Measurements from ENCODE around the gene CDH7.

The CDH7 gene

DNA sequence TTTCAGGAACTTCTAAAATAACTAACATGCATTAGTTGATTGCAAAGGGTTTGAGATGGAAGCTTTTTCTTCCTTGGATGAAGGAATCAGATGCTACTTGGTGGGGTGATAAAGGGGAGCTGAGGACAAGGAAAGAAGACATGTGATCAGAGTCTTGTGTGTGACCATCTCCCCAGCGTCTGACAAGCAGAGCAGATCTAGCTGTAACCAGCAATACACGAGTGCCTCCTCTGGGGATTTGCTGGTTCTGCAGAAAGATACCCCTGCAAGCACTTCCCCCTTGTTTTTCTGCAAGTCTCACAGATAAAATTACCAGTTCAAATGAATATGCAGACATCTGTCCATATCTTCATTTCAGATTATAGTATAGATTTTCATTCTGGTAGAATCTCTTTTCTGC lies 2.7 kb downstream of the CDH7 start:
- Mint-ChIP-seq H3K36me3 (ENCODE audit: low read depth) (peaks cover 2% of the 10 kb centered on the region), H3K27ac (no peak overlapping the region), H3K9me3 (peaks cover 12% of the 10 kb centered on the region), H3K4me3 (no peak overlapping the region), H3K27me3 (peaks cover 25% of the 10 kb centered on the region), H3K4me1 (ENCODE audit: low read depth) (no peaks in the 10 kb centered on the region)
- no peak for DNase-seq

- Mint-ChIP-seq H3K4me1 (ENCODE audit: low read depth) (no peaks in the 10 kb centered on the region), H3K27ac (no peak overlapping the region), H3K4me3 (no peak overlapping the region), H3K9me3 (peaks cover 12% of the 10 kb centered on the region), H3K36me3 (ENCODE audit: low read depth) (peaks cover 2% of the 10 kb centered on the region), H3K27me3 (peaks cover 23% of the 10 kb centered on the region)
- no peak for DNase-seq
Measured at GRCh38 chr18:65754121-65754520, 3.3 kb downstream of the CDH7 start.

- Mint-ChIP-seq H3K36me3 (ENCODE audit: low read depth) (peaks cover 2% of the 10 kb centered on the region), H3K27me3 (peaks cover 10% of the 10 kb centered on the region), H3K9me3 (peaks cover 12% of the 10 kb centered on the region), H3K27ac (no peak overlapping the region), H3K4me3 (no peak overlapping the region), H3K4me1 (ENCODE audit: low read depth) (no peaks in the 10 kb centered on the region)
- DNase-seq = no peak
Measured at GRCh38 chr18:65755616-65756015, 4.8 kb downstream of the CDH7 start.

- Mint-ChIP-seq H3K4me3 (no peak overlapping the region), H3K36me3 (ENCODE audit: low read depth) (no peaks in the 10 kb centered on the region), H3K4me1 (ENCODE audit: low read depth) (no peaks in the 10 kb centered on the region), H3K27ac (no peak overlapping the region), H3K27me3 (no peaks in the 10 kb centered on the region), H3K9me3 (peaks cover 6% of the 10 kb centered on the region)
- no peak for DNase-seq
Measured at GRCh38 chr18:65760457-65760856, 9.6 kb downstream of the CDH7 start.

DNA sequence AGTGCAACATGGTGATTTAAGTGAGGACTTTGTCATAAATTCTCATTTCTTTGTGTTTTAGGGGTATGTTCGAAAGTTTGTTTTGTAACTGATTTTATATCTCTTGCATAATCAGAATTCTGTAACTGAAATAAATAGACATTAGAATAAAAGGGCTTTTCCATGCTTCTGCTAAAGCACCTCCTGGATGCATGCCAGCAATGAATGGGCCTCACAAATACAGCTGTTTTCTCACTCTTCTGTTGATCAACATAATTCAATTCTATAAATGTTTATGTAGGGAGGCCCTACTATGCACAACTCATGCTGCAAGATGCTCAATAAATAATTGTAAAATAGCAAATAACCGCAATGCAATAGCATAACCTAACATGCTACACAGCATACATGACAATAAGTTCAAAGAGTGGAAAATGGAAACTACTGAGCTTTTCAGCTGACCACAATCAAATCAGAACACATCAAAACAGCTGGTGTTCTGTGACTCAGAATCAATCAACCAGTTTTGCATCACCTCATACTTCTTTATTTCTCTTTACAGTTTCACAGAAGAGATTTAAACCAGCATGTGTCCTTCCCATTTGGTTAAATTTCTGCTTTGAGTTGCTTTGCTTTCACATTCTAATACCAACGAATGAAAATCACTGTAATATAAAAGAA lies 11.0 kb downstream of the CDH7 start:
- H3K4me3 Mint-ChIP-seq = no peak overlapping the region
- no peaks in the 10 kb centered on the region for H3K4me1 Mint-ChIP-seq (ENCODE audit: low read depth)
- no peak for DNase-seq
- H3K27me3 Mint-ChIP-seq = no peaks in the 10 kb centered on the region
- no peak overlapping the region for H3K27ac Mint-ChIP-seq
- H3K9me3 Mint-ChIP-seq = peaks cover 3% of the 10 kb centered on the region
- no peaks in the 10 kb centered on the region for H3K36me3 Mint-ChIP-seq (ENCODE audit: low read depth)

GRCh38 chr18:65762556-65762955 lies 11.7 kb downstream of the CDH7 start:
- H3K4me1 Mint-ChIP-seq (ENCODE audit: low read depth) = no peaks in the 10 kb centered on the region
- peaks cover under 1% of the 10 kb centered on the region for H3K9me3 Mint-ChIP-seq
- no peak overlapping the region for H3K4me3 Mint-ChIP-seq
- no peaks in the 10 kb centered on the region for H3K36me3 Mint-ChIP-seq (ENCODE audit: low read depth)
- no peak for DNase-seq
- no peaks in the 10 kb centered on the region for H3K27me3 Mint-ChIP-seq
- H3K27ac Mint-ChIP-seq = no peak overlapping the region

DNA sequence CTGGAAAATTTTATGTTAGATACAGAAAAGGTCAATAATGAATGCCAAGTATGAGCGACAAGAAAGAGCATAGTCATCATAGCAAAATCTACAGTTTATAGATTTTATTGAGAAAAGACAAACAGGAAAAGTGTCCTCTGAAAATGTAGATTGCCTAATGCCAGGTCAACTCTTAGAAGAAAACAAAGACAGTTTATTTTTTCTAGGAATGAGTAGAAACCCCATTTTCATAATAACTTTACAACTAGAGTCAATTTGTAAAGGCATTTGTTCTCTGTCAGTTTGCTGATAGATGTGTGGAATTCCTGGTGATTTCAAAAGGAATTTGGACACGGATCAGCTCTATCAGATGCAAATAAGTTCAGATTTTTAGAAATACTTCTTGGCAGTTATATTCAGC lies 16.6 kb downstream of the CDH7 start:
- Mint-ChIP-seq H3K27ac (no peak overlapping the region), H3K36me3 (ENCODE audit: low read depth) (no peaks in the 10 kb centered on the region), H3K4me1 (ENCODE audit: low read depth) (no peaks in the 10 kb centered on the region), H3K27me3 (no peaks in the 10 kb centered on the region), H3K9me3 (peaks cover 5% of the 10 kb centered on the region), H3K4me3 (no peak overlapping the region)
- no peak for DNase-seq

DNA sequence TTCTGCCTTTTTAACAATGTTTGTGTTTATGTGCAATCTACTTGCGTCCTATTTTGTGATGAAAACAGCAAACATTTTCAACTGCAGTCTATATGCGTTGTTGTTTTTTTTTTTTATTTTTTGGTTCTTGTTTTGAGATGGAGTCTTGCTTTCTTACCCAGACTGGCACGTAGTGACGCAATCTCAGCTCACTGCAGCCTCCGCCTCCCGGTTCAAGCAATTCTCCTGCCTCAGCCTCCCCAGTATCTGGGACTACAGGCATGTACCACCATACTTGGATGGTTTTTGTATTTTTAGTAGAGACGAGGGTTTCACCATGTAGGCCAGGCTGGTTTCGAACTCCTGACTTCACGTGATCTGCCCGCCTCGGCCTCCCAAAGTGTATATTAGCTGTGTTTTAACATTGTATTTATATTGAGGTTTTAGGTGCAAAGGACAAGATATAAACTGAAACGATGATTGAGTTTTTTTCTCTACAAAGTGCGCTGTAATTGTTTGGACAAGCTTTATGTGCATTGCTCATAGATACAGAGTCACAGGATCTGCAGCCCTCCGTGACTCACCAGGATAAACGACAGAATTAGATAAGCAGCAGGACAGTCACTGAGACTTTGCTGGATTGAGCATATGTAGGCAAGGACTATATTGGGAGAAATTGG lies 17.4 kb downstream of the CDH7 start:
- Mint-ChIP-seq H3K36me3 (ENCODE audit: low read depth) (no peaks in the 10 kb centered on the region), H3K4me1 (ENCODE audit: low read depth) (no peaks in the 10 kb centered on the region), H3K27me3 (no peaks in the 10 kb centered on the region), H3K27ac (no peak overlapping the region), H3K9me3 (peaks cover 5% of the 10 kb centered on the region), H3K4me3 (no peak overlapping the region)
- DNase-seq = no peak

DNA sequence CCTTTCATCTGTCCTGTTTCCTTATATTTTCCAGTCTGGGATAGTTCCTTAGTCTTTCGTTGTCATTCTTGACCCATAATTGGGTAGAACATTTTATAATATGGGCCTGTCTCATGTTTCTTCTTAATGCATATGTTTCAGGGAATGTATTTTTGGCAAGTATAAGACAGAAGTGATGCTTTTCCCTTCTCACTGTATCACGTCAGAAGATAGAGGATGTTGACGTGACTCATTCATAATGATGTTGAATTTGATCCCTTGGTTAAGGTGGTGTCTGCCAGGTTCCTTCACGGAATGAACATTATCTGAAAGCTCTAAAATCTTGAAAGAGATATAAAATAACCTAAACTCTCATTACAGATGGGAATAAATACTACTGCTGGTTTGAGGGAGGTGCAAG lies 18.8 kb downstream of the CDH7 start:
- H3K4me1 Mint-ChIP-seq (ENCODE audit: low read depth) = no peaks in the 10 kb centered on the region
- H3K9me3 Mint-ChIP-seq = peaks cover 5% of the 10 kb centered on the region
- no peaks in the 10 kb centered on the region for H3K36me3 Mint-ChIP-seq (ENCODE audit: low read depth)
- no peaks in the 10 kb centered on the region for H3K27me3 Mint-ChIP-seq
- no peak overlapping the region for H3K4me3 Mint-ChIP-seq
- no peak overlapping the region for H3K27ac Mint-ChIP-seq
- DNase-seq = no peak

GRCh38 chr18:65786474-65786873 lies 35.7 kb downstream of the CDH7 start:
- Mint-ChIP-seq H3K9me3 (peaks cover 11% of the 10 kb centered on the region), H3K36me3 (ENCODE audit: low read depth) (no peaks in the 10 kb centered on the region), H3K27me3 (no peaks in the 10 kb centered on the region), H3K27ac (no peak overlapping the region), H3K4me3 (no peak overlapping the region), H3K4me1 (ENCODE audit: low read depth) (no peaks in the 10 kb centered on the region)
- no peak for DNase-seq

DNA sequence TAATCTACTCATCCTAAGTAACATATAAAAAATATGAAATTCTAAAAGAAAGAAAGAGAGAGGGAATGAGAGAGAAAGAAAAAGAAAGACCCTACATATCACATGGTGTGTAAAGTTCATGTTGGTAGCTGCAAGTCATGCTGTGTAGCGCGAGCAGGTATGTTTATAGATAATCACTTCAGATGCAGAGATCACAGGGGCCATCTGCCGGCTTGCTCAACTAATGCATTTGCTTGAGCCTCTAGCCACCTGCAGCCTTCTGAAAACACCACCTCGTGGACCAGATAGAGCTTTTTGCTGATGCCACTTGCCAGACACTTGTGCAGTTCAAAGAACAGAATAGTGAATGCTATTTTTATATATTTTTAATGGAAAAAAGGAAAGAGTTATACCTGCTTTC lies 37.6 kb downstream of the CDH7 start:
- DNase-seq = no peak
- Mint-ChIP-seq H3K9me3 (peaks cover 8% of the 10 kb centered on the region), H3K27me3 (no peaks in the 10 kb centered on the region), H3K36me3 (ENCODE audit: low read depth) (no peaks in the 10 kb centered on the region), H3K4me1 (ENCODE audit: low read depth) (no peaks in the 10 kb centered on the region), H3K4me3 (no peak overlapping the region), H3K27ac (no peak overlapping the region)

GRCh38 chr18:65790604-65791003 lies 39.8 kb downstream of the CDH7 start:
- no peak for DNase-seq
- Mint-ChIP-seq H3K36me3 (ENCODE audit: low read depth) (no peaks in the 10 kb centered on the region), H3K27ac (no peak overlapping the region), H3K4me1 (ENCODE audit: low read depth) (no peaks in the 10 kb centered on the region), H3K4me3 (no peak overlapping the region), H3K9me3 (peaks cover 8% of the 10 kb centered on the region), H3K27me3 (no peaks in the 10 kb centered on the region)

DNA sequence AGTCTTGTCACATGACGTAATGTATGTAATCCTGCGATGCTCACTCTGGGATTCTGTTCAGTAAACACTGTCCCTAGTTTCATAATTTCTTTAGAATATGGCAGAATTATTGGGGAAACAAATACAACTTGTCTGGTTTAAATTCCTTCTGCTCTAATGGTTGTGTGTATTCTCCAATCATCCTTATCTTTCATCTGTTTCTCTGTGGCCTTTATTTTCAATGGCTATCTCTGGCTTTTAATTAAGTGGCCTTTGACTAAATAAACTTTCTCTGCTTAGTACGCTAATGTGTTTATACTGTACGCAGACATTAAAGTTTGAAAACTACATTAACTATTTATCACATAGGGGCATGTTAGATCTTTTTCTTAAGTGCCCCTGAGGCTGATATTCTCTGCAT lies 40.9 kb downstream of the CDH7 start:
- no peak overlapping the region for H3K4me3 Mint-ChIP-seq
- no peak for DNase-seq
- no peak overlapping the region for H3K27ac Mint-ChIP-seq

GRCh38 chr18:65792456-65793074 lies 41.8 kb downstream of the CDH7 start:
- H3K36me3 Mint-ChIP-seq (ENCODE audit: low read depth) = no peaks in the 10 kb centered on the region
- no peak overlapping the region for H3K4me3 Mint-ChIP-seq
- peaks cover 10% of the 10 kb centered on the region for H3K9me3 Mint-ChIP-seq
- H3K4me1 Mint-ChIP-seq (ENCODE audit: low read depth) = no peaks in the 10 kb centered on the region
- H3K27me3 Mint-ChIP-seq = no peaks in the 10 kb centered on the region
- H3K27ac Mint-ChIP-seq = no peak overlapping the region
- no peak for DNase-seq

More for the DNA sequence above, 40.9 kb downstream of the CDH7 start:
- Mint-ChIP-seq H3K4me1 (ENCODE audit: low read depth) (no peaks in the 10 kb centered on the region), H3K27me3 (no peaks in the 10 kb centered on the region), H3K36me3 (ENCODE audit: low read depth) (no peaks in the 10 kb centered on the region), H3K9me3 (peaks cover 8% of the 10 kb centered on the region)

DNA sequence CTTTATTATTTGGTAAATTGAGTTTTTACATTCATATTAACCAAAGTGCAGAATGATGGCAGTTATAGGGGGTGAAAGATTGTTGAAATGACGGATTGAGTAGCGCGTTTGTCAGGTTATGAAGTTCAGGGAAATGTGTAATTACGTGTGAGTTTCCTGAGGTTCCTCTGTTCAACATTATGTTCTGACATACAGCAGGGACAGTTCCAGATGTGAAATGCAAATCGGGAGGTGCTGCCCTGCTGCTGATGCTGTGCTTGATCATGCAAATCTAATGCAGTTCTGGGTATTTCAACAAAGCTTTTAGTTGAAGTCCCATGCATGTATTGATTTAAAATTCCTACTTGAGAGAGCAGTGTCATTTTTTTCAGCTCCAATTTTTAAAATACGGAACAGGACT lies 57.9 kb downstream of the CDH7 start:
- no peak overlapping the region for H3K4me3 Mint-ChIP-seq
- no peak for DNase-seq
- no peaks in the 10 kb centered on the region for H3K36me3 Mint-ChIP-seq (ENCODE audit: low read depth)
- no peaks in the 10 kb centered on the region for H3K27me3 Mint-ChIP-seq
- H3K4me1 Mint-ChIP-seq (ENCODE audit: low read depth) = no peaks in the 10 kb centered on the region
- no peak overlapping the region for H3K27ac Mint-ChIP-seq
- H3K9me3 Mint-ChIP-seq = peaks cover 12% of the 10 kb centered on the region
